GM18870 (cell line): ENCODE results near the gene GNB4.

Source experiments
- ATAC-seq: cut with Tn5 transposase; IDR thresholded peaks from one replicate; pipeline ENCODE4 v1.9.1; 2021; ENCODE audit warnings: moderate library complexity; ENCODE audit not compliant: unreplicated experiment

The GNB4 gene

GRCh38 chr3:179451265-179452175 is at the start of gene GNB4:
GNB4 (minus strand) TSS chr3:179451470; CDS start chr3:179426200, 25,270 bp downstream.
- peak; percentile 61 for ATAC-seq

DNA sequence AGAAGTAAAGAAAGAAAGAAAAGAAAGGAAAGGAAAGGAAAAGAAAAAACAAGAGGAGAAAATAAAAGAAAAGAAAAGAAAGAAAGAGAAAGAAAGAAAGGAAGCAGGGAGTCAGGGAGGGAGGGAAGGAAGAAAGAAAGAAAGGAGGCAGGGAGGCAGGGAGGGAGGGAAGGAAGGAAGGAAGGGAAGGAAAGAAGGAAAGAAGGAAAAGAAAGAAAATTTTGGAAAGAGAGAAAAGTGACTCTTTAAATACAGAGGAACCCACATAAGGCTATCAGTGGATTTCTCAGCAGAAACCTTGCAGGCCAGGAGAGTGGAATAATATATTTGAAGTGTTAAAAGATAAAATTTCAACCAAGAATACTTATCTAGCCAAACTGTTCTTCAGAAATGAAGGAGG is 44.2 kb upstream of the GNB4 start:
- no peak for ATAC-seq

- ATAC-seq = no peak
Observed at GRCh38 chr3:179493260-179493659, 42.0 kb upstream of the GNB4 start.

DNA sequence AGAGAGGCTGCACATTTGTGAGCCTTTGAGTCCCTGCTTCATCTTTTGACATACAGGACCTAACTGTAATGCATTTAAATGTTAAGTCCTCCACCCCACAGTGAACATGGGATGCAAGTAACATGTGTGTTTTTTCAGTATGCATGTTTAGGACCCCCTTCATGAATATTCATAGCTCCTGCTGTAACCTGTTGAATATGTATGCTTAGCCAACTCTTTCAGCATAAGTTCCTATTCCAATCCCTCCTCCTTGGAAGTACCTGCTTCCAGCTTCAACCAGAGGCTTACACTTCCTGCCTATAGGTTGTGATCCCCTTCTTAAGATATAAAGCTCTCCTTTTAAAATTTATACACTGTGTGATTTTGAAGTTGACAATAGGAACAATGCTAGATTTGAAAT is 36.9 kb upstream of the GNB4 start:
- ATAC-seq = no peak

- ATAC-seq = no peak
Observed at GRCh38 chr3:179486806-179487205, 35.5 kb upstream of the GNB4 start.

GRCh38 chr3:179482857-179483256 is 31.6 kb upstream of the GNB4 start:
- no peak for ATAC-seq

- ATAC-seq = no peak
Observed at GRCh38 chr3:179476215-179476614, 24.9 kb upstream of the GNB4 start.

GRCh38 chr3:179474480-179474879 is 23.2 kb upstream of the GNB4 start:
- no peak for ATAC-seq

DNA sequence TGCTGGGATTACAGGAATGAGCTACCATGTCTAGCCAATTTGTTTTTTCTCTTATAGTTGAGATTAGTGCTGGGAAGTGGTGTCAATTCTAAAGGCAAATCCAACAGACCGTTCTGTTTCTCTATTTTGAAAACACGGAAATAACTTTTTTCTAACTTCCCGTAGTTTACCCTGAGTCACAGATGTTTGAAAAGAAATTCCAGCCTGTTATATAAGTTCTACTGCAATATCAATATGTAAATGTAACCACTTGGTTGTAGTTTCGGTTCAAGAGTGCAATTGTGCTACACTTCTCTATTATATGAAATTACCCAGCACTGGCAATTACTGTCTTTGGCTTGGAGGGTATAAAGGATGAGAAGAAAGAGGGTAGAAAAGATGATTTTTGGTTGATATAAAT is 22.3 kb upstream of the GNB4 start:
- ATAC-seq = no peak

DNA sequence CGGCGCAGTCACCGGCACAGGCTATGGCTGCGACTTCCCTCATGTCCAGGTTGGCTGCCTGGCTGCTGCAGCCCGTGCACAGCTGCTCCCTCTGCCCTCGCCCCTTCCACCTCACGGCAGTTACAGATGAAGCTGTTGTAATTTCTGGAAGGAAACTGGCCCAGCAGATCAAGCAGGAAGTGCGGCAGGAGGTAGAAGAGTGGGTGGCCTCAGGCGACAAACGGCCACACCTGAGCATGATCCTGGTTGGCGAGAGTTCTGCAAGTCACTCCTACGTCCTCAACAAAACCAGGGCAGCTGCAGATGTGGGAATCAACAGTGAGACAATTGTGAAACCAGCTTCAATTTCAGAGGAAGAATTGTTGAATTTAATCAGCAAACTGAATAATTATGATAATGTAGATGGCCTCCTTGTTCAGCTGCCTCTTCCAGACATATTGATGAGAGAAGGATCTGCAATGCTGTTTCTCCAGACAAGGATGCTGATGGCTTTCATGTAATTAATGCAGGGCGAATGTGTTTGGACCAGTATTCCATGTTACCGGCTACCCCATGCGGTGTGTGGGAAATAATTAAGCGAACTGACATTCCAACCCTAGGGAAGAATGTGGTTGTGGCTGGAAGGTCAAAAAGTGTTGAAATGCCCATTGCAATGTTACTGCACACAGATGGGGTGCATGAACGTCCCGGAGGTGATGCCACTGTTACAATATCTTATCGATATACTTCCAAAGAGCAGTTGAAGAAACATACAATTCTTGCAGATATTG is 13.2 kb upstream of the GNB4 start:
- peak; percentile 72 for ATAC-seq

DNA sequence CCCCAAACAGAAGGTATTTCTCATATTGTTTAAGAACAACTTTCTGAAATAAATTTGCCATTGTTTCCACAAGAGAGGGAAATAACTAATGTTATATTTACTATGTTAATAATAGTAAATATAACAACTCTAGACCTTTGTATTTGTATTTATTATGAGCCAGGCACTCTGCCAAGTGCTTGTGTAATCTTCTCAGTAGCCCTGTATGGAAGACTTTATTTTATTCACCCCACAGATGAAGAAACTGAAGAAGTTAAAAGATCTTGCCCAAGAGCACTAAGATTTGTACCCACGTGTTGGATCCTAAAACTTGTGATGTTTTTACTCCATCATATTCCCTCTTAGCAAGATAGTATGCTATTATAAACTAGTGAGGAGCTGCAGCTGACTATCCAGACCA is 12.0 kb upstream of the GNB4 start:
- no peak for ATAC-seq

- ATAC-seq = no peak
Observed at GRCh38 chr3:179460260-179460659, 9.0 kb upstream of the GNB4 start.

- no peak for ATAC-seq
Observed at GRCh38 chr3:179455954-179456353, 4.7 kb upstream of the GNB4 start.

DNA sequence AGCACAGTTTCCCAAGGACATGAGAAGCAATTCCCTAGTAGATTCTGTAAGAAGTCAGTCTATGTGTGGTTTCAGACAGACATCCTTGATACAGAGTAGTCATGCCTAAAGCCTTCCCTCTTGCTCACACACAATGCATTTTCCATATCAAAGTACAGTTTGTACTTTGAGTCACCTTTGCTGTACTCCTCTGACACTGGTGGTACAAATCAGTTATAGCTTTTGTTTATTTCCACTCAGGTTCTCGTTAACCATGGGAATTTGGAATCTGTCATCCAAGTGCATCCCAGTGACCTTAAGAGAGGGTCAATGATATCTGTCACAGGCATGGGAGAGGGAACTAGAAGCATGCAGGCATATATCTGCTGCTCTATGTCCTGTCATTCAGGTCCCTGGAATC is 3.6 kb upstream of the GNB4 start:
- ATAC-seq = no peak

DNA sequence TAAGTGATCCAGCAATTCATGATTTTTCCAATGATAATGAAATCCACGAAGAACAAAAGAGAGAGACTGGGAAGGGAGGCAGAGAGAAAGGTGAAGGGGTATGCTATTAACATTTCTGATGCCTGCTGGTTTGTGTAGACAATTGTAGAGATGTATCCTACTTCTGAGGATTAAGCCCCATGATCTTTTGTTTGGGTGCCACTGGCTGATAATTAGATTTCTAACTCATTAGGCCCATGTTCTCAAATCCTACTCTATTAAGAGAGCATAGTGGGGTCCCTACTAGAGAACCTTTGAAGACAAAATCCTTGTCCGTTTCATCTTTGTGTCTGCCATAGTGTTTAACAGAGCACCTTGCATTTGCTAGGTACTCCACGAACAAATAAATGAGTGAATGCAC is 2.7 kb upstream of the GNB4 start:
- ATAC-seq = no peak

GRCh38 chr3:179452872-179453271 is 1.6 kb upstream of the GNB4 start:
- ATAC-seq = no peak

GRCh38 chr3:179452176-179452564 is 900 bp upstream of the GNB4 start:
- no peak for ATAC-seq

DNA sequence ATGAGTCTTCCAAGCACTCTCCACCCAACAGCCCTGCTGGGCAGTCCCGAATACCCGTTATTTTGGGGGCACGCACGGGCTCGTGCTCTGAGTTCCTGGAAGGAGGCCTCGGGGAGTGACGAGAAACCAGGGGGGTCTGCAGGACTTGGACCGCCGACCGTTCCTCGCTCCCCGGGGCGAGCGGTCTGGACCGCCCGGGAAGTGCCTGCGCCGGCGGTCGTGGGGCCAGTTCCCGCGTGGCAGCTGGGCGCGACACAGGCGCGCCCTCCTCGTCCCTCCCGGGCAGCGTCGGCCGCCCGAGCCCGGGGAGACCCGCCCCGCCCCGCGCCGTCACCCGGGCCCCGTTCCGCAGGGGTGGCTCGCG is 387 bp downstream of the GNB4 start:
- ATAC-seq = peak; percentile 22

GRCh38 chr3:179450261-179450701 is 989 bp downstream of the GNB4 start:
- no peak for ATAC-seq

DNA sequence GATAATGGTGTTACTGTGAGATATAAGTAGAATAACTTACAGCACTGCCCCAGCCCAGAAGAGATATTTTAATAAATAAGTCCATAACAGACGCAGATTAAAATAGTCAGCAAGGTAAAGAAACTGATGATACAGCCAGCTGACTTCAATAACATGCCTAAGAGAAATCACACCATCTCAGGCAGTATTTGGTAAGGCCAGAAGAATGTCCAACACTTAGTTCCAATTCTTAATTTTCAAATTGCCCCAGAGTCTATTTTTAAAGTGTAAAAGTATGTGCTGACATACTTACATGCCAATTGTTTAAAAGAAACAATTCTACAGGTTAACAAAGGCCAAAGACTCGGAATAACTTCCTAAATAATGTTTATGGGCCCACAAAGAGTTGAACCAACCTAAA is 1.6 kb downstream of the GNB4 start:
- no peak for ATAC-seq

DNA sequence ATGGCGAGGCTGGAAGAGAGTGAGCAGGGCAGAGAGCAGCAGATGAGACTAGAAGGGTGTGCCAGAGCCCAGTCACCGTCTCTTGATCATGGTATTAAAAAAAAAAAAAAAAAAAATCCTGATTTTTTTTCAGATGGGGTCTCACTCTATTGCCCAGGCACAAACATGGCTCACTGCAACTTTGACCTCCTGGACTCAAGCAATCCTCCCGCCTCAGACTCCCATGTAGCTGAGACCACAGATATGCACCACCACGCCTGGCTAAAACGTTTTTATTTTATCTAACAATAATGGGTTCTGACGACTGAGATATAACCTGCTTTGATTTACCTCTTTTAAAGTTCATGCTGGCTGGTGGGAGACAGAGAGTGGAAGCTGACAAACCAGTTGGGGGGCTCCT is 4.0 kb downstream of the GNB4 start:
- ATAC-seq = no peak

- ATAC-seq = no peak
Observed at GRCh38 chr3:179446501-179446900, 4.8 kb downstream of the GNB4 start.
